SU-DHL-6 (cell line): ENCODE data around the gene ACO2.

Experiments used
- CTCF ChIP-seq: fragments of 200-600 bp; sonication (generic); IDR thresholded peaks from one replicate; pipeline ENCODE4 v1.5.1; 2017; ENCODE audit warnings: antibody characterized with exemption, mild to moderate bottlenecking, low read length, moderate library complexity; ENCODE audit not compliant: insufficient read depth, poor library complexity, severe bottlenecking
- EZH2phosphoT487 ChIP-seq: fragments of 200-600 bp; sonication (generic), shearing (Covaris generic); conservative IDR thresholded peaks from 2 replicates; pipeline ENCODE4 v1.6.1; 2018; ENCODE audit warnings: mild to moderate bottlenecking, antibody characterized with exemption, low read length, moderate library complexity, mixed read lengths

GRCh38 chr22:41459431-41459830 is 9.5 kb upstream of the ACO2 start:
- no peak for TF ChIP-seq CTCF
- TF ChIP-seq EZH2phosphoT487 = no peak
